Measurements from ENCODE around the gene FAM170B. TPM values are rescaled to one million over a fixed set of nuclear protein-coding genes. Genes with fewer than 3 reads are reported as not detected.
A peak's percentile ranks its signal among the peaks of the same experiment; 100 is the strongest.

Gene FAM170B
- total RNA-seq, 1 donor from 2014 or later = not detected

GRCh38 chr10:49143249-49143648, 9.4 kb upstream of the FAM170B start:
- no peak for DNase-seq (ENCODE audit: low read depth)
- no peak for FAIRE-seq
- Histone ChIP-seq H3K27me3 (ENCODE audit: control insufficient read depth, insufficient read depth, low read length) (no peaks in the 10 kb centered on the region), H3K36me3 (ENCODE audit: control insufficient read depth, insufficient read depth, low read length) (no peaks in the 10 kb centered on the region), H3K4me3 (ENCODE audit: low read depth, low read length) (no peak overlapping the region)
- TF ChIP-seq, protein P1, sequence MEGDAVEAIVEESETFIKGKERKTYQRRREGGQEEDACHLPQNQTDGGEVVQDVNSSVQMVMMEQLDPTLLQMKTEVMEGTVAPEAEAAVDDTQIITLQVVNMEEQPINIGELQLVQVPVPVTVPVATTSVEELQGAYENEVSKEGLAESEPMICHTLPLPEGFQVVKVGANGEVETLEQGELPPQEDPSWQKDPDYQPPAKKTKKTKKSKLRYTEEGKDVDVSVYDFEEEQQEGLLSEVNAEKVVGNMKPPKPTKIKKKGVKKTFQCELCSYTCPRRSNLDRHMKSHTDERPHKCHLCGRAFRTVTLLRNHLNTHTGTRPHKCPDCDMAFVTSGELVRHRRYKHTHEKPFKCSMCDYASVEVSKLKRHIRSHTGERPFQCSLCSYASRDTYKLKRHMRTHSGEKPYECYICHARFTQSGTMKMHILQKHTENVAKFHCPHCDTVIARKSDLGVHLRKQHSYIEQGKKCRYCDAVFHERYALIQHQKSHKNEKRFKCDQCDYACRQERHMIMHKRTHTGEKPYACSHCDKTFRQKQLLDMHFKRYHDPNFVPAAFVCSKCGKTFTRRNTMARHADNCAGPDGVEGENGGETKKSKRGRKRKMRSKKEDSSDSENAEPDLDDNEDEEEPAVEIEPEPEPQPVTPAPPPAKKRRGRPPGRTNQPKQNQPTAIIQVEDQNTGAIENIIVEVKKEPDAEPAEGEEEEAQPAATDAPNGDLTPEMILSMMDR (IDR thresholded peaks at IDR 0.05; ENCODE audit: insufficient read depth, low read length, severe bottlenecking) = no peak

DNA sequence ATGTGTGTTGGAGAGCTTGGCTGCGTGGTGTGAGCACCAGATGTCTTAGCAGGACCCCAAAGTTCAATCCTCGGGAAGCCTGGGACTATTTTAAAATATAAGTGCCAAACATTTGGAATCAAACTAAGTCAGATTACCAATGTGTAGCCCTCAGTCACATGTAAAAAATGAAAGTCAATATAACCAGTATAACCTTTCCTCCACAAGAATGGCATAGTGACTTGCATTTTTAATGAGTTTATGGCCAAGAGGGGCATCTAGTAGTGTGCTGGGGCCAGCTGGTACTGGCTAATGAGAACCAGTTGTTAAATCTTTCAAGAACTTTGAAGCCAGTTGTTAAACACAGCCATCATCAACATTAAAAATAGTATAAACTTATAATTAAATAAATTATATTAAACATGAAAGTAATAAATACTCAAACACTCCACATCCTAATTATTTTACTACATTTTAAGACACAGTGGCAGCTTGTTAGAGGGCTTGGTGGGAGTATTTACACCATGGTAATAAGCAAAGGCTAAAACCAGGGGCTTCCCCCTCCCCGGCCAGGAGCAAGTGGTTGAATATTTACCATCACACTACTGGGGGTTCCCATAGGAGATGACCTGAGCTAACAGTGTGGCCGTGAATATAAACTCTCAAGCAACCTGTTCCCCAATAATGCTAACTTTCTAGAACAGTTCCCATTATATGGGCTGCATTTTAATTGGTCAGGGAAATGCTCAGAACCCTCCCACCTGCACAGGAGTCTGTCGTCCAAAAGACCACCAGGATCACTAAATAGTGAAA, 7.9 kb upstream of the FAM170B start:
- TF ChIP-seq, protein P1 (IDR thresholded peaks at IDR 0.05; ENCODE audit: insufficient read depth, low read length, severe bottlenecking) = no peak
- Histone ChIP-seq H3K27me3 (ENCODE audit: control insufficient read depth, insufficient read depth, low read length) (no peaks in the 10 kb centered on the region), H3K4me3 (ENCODE audit: low read depth, low read length) (no peak overlapping the region), H3K36me3 (ENCODE audit: control insufficient read depth, insufficient read depth, low read length) (no peaks in the 10 kb centered on the region)
- DNase-seq (ENCODE audit: low read depth) (no peak), FAIRE-seq (no peak)

- TF ChIP-seq, protein P1 (IDR thresholded peaks at IDR 0.05; ENCODE audit: insufficient read depth, low read length, severe bottlenecking) = no peak
- Histone ChIP-seq H3K4me3 (ENCODE audit: low read depth, low read length) (no peak overlapping the region), H3K36me3 (ENCODE audit: control insufficient read depth, insufficient read depth, low read length) (no peaks in the 10 kb centered on the region), H3K27me3 (ENCODE audit: control insufficient read depth, insufficient read depth, low read length) (no peaks in the 10 kb centered on the region)
- no peak for FAIRE-seq
- DNase-seq (ENCODE audit: low read depth) = no peak
Observed at GRCh38 chr10:49140304-49141177, 6.7 kb upstream of the FAM170B start.

- H3K36me3 ChIP-seq (ENCODE audit: control insufficient read depth, insufficient read depth, low read length) = no peaks in the 10 kb centered on the region
- TF ChIP-seq, protein P1 (IDR thresholded peaks at IDR 0.05; ENCODE audit: insufficient read depth, low read length, severe bottlenecking) = no peak
- H3K27me3 ChIP-seq (ENCODE audit: control insufficient read depth, insufficient read depth, low read length) = no peaks in the 10 kb centered on the region
- peak; percentile 72 for DNase-seq (ENCODE audit: low read depth)
- FAIRE-seq = no peak
- no peak overlapping the region for H3K4me3 ChIP-seq (ENCODE audit: low read depth, low read length)
Observed at GRCh38 chr10:49139846-49140195, 6.0 kb upstream of the FAM170B start.

GRCh38 chr10:49139028-49139845, 5.4 kb upstream of the FAM170B start:
- FAIRE-seq = no peak
- Histone ChIP-seq H3K27me3 (ENCODE audit: control insufficient read depth, insufficient read depth, low read length) (no peaks in the 10 kb centered on the region), H3K4me3 (ENCODE audit: low read depth, low read length) (no peak overlapping the region), H3K36me3 (ENCODE audit: control insufficient read depth, insufficient read depth, low read length) (no peaks in the 10 kb centered on the region)
- TF ChIP-seq, protein P1 (IDR thresholded peaks at IDR 0.05; ENCODE audit: insufficient read depth, low read length, severe bottlenecking) = no peak
- no peak for DNase-seq (ENCODE audit: low read depth)

Measured in bronchial epithelial cell (primary cell).